Hippocampal formation (tissue), 2 donors: ENCODE results near the gene PEX16.

ENCODE experiments used
- DNase-seq, 2 donors: peaks; one replicate each; lab custom pipeline; 2025; lab: John Stamatoyannopoulos, UW

PEX16 gene

GRCh38 chr11:45917623-45918330 is at the start of gene PEX16:
TSS of gene PEX16 (minus strand) at chr11:45917877. CDS start at chr11:45917811, 66 bp downstream.
- DNase-seq: peak; percentile 95 to 97

DNA sequence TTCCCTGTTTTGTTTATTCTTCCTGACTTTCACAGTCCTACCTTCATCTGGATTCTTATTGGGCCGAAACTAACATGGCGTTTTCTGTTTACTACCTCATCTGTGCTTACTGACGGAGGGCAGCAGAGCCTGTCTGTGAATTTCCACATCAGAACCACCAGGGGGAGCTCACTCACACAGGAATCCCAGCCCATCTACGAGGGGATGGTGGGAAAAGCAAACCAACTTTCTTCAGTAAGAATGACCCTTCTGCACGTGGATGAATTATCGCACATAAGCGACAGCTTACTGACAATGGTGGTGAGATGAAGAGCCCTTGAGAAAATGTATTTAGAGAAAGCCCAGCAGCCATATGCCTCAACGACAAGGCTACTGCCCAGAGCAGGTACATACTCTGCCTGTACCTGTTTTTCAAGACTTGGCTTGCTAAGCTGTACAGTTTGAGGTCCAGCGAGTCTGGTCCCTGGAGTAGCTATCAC is 47.3 kb upstream of the PEX16 start:
- DNase-seq: peak; percentile 44 to 79

GRCh38 chr11:45961751-45962240 is 44.1 kb upstream of the PEX16 start:
- no peak for DNase-seq

- DNase-seq: no peak
Measured at GRCh38 chr11:45960387-45961095, 42.9 kb upstream of the PEX16 start.

GRCh38 chr11:45959851-45960250 is 42.2 kb upstream of the PEX16 start:
- no peak for DNase-seq

GRCh38 chr11:45949992-45950407 is 32.3 kb upstream of the PEX16 start:
- no peak for DNase-seq

- peak; percentile 8 to 35 for DNase-seq
Measured at GRCh38 chr11:45948356-45948755, 30.7 kb upstream of the PEX16 start.

GRCh38 chr11:45947885-45948284 is 30.2 kb upstream of the PEX16 start:
- no peak for DNase-seq

- no peak for DNase-seq
Measured at GRCh38 chr11:45945397-45945999, 27.8 kb upstream of the PEX16 start.

- DNase-seq: no peak
Measured at GRCh38 chr11:45942381-45942780, 24.7 kb upstream of the PEX16 start.

- no peak for DNase-seq
Measured at GRCh38 chr11:45941285-45941684, 23.6 kb upstream of the PEX16 start.

GRCh38 chr11:45939836-45940235 is 22.2 kb upstream of the PEX16 start:
- DNase-seq: no peak

GRCh38 chr11:45937916-45938315 is 20.2 kb upstream of the PEX16 start:
- no peak for DNase-seq

DNA sequence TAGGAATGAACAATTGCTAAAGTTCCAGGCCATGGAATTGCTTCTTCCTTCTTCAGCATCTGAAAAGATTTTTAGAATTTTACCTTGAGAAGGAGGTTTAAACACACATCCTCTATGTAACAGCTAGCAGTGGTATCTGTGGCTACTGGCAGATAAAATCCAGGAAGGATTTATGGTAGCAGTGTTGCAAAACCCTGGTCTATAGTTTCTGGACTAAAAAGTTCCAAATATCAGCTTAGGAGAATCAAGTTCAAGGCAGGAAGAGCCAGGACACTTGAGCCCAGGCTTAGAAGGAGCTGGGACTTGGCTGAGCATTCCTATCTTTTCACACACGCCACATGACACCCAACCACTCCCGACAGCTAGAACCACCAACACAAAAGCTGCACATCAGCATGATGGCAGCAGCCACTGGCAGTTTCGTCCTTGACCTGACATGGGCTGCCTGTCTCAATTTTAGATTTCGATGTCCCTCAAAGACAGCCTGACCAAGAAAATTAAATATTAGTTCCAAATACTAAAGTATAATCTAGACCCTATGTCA is 18.9 kb upstream of the PEX16 start:
- no peak for DNase-seq

DNA sequence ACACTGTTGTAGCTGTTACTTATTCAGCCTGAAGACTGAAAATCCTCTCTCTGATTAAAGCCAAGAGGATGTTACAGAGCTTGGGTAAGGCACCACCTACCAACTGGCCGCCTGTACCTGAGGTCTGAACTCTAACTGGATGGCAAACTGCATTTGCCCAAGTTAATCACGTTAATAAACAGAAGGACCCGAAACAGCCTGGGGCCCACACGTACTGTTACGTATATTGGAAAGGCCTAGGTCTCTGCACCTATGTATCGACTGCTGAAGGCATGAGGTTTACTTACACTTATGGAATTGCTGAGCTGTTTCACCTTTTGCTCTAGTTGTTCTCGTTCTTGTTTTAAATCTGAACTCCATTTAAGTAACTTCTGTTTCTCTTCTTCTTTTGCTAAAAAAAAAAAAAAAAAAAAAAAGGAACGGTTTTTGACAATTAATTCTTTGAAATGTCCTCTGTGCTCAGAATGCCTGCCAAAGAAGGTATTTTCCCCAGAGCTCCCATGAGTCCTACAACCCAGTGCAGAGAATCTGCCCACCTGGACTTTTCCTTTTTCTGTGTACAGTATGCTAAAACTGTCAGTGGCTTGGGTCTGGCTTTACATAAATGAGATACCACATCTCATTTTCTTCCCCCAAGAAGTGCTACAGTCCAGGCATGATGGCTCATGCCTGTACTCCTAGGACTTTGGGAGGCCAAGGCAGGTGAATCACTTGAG is 17.8 kb upstream of the PEX16 start:
- no peak for DNase-seq

DNA sequence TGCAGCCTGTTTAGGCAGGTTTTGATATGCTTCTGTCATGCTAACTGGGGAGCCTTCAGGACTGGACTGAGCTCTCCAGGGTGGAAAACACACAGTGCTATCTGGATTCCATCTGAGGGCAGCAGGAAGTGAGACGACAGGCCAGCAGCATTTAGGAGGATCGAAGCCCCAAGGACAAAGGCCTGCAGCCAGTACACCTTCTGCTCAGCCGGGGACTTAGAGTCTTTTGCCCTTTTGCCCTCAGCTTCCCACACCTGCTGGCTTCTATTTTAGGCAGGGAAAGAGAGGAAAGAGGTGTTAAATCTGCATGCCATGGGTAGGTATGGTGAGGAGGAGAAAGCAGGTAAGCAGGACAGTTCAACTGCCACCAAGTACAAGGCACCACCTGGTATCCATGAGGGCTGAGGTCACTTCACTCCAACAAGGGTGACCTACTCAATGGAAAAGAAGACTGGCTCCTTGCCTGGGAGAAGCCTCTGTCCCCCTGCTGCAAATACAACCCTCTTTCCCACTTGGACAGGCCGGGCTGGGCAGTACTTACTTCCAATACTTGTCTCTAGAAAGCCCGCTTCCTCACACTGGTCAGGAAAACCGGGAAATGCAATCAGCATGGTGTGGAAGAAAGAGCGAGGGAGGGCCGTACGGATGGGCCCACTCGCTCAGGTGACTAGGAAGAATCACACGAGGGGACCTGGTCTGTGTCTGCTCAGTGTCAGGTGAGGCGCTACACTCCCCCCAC is 17.1 kb upstream of the PEX16 start:
- no peak for DNase-seq

- DNase-seq: no peak
Measured at GRCh38 chr11:45933846-45934579, 16.3 kb upstream of the PEX16 start.

DNA sequence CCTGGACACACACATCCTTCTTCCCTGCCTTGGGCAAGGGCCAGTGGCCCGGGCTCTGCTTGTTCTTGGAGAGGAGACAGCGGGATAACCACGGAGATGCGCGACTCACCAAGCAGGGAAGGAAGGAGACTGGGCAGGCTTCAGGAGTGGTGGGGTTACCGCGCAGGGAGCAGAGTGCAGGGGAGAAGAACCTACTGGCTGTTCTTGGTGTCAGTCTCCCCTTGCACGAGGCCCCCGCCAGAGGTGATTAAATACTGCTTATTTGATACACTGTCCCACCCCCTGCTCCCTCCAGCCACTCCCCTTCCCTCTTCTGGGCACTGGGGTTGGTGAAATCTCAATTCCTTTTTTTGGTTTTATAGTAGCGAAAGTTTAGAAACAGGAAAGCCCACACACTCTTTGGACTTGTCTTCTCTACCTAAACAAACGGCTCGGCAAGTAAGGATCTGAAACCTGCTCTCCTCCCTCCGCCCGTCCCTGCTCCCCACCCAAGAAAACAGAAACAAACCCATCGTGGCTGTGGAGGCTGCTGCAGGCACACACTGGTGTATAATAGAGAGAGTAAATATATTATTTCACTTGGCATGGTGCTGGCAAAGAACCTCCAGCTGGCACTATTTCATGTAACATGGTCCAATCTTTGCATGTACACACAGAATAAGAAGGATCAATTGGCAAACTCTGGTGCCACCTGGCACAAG is 15.6 kb upstream of the PEX16 start:
- DNase-seq: no peak

GRCh38 chr11:45932217-45932616 is 14.5 kb upstream of the PEX16 start:
- no peak for DNase-seq

DNA sequence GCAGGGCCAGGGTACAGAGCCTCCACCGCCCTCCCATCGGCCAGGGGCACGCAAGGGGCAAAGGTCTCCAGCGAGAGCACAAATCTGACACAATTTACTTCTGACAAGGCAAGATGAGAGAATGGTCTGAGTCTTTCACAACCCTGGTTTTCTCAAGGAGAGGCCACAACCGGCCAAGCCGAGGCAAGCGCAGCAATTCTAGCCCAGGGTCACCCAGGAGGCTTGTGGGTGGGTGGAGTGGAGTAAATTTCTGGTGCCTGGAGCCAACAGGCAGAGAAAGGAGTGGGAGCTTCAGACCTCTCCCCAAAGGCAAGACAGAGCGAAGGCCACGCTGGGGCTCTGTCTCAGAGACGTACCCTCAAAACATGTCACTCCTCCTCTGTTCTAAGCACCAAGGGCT is 14.1 kb upstream of the PEX16 start:
- DNase-seq: no peak
